HEK293 (cell line): ENCODE results near the gene UGT1A3.

Experiments used
- ZNF140 ChIP-seq: fragments of 450-650 bp; formaldehyde crosslinking; IDR thresholded peaks from 2 replicates; pipeline ENCODE4 v1.5.1; 2016; ENCODE audit warnings: missing biosample characterization, missing genetic modification characterization
- ZNF24 ChIP-seq: fragments of 450-650 bp; formaldehyde crosslinking; IDR thresholded peaks from 2 replicates; pipeline ENCODE4 v1.5.1; 2016; ENCODE audit warnings: missing biosample characterization, missing genetic modification characterization
- ZNF670 ChIP-seq: fragments of 450-650 bp; formaldehyde crosslinking; IDR thresholded peaks from 2 replicates; pipeline ENCODE4 v1.5.1; 2016; ENCODE audit warnings: missing biosample characterization, missing genetic modification characterization, low read depth
- TF ChIP-seq, protein P1 (sequence below): fragments of 450-650 bp; formaldehyde crosslinking; IDR thresholded peaks from 2 replicates; pipeline ENCODE4 v1.5.1; 2016; ENCODE audit warnings: missing biosample characterization, missing genetic modification characterization
- TF ChIP-seq, protein P2 (sequence below): fragments of 450-650 bp; formaldehyde crosslinking; IDR thresholded peaks from 2 replicates; pipeline ENCODE4 v1.5.1; 2016; ENCODE audit warnings: missing biosample characterization, missing genetic modification characterization
- TF ChIP-seq, protein P3 (sequence below): fragments of 450-650 bp; formaldehyde crosslinking; IDR thresholded peaks from 2 replicates; pipeline ENCODE4 v1.5.1; 2016; ENCODE audit warnings: missing biosample characterization, missing genetic modification characterization
- TF ChIP-seq, protein P4 (sequence below): fragments of 450-650 bp; formaldehyde crosslinking; IDR thresholded peaks from 2 replicates; pipeline ENCODE4 v1.5.1; 2016; ENCODE audit warnings: missing biosample characterization, missing genetic modification characterization
- TF ChIP-seq, protein P5 (sequence below): fragments of 450-650 bp; formaldehyde crosslinking; IDR thresholded peaks from 2 replicates; pipeline ENCODE4 v1.5.1; 2016; ENCODE audit warnings: missing biosample characterization, missing genetic modification characterization
- TF ChIP-seq, protein P6 (sequence below): fragments of 450-650 bp; formaldehyde crosslinking; IDR thresholded peaks from 2 replicates; pipeline ENCODE4 v1.5.1; 2016; ENCODE audit warnings: missing biosample characterization, missing genetic modification characterization

DNA sequence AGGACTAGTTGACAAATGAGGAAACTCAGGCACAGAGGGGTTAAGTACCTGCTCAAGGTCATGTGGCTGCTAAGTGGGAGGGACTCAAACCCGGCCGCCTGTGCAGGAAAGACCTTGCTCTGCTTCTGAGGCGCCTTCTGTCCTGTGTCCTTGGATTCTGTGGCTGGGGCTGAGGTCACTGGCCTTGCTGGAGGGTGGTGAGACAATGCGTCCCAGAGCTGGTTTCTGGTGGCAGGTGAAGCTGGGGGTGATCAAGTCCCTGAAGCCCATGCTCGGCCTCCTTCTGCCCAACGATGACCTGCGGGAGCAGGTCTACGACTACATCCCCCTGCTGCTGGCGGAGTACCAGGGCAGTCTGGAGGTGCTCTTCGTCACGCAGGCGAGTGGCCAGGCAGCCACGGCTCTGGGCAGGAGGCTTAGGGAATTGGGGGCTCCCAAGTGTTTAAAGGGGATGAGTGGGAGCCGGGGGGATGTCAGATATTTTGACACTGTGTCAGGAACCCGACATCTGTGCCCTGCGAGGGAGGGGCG lies 65.4 kb downstream of the UGT1A3 start:
- TF ChIP-seq ZNF24 (tag by site-specific recombination) (no peak), ZNF670 (tag by site-specific recombination) (no peak), ZNF140 (tag by site-specific recombination) (no peak)
- TF ChIP-seq, protein P1, sequence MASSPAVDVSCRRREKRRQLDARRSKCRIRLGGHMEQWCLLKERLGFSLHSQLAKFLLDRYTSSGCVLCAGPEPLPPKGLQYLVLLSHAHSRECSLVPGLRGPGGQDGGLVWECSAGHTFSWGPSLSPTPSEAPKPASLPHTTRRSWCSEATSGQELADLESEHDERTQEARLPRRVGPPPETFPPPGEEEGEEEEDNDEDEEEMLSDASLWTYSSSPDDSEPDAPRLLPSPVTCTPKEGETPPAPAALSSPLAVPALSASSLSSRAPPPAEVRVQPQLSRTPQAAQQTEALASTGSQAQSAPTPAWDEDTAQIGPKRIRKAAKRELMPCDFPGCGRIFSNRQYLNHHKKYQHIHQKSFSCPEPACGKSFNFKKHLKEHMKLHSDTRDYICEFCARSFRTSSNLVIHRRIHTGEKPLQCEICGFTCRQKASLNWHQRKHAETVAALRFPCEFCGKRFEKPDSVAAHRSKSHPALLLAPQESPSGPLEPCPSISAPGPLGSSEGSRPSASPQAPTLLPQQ (tag by site-specific recombination): no peak
- TF ChIP-seq, protein P2, sequence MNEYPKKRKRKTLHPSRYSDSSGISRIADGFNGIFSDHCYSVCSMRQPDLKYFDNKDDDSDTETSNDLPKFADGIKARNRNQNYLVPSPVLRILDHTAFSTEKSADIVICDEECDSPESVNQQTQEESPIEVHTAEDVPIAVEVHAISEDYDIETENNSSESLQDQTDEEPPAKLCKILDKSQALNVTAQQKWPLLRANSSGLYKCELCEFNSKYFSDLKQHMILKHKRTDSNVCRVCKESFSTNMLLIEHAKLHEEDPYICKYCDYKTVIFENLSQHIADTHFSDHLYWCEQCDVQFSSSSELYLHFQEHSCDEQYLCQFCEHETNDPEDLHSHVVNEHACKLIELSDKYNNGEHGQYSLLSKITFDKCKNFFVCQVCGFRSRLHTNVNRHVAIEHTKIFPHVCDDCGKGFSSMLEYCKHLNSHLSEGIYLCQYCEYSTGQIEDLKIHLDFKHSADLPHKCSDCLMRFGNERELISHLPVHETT (tag by site-specific recombination): no peak
- TF ChIP-seq, protein P3, sequence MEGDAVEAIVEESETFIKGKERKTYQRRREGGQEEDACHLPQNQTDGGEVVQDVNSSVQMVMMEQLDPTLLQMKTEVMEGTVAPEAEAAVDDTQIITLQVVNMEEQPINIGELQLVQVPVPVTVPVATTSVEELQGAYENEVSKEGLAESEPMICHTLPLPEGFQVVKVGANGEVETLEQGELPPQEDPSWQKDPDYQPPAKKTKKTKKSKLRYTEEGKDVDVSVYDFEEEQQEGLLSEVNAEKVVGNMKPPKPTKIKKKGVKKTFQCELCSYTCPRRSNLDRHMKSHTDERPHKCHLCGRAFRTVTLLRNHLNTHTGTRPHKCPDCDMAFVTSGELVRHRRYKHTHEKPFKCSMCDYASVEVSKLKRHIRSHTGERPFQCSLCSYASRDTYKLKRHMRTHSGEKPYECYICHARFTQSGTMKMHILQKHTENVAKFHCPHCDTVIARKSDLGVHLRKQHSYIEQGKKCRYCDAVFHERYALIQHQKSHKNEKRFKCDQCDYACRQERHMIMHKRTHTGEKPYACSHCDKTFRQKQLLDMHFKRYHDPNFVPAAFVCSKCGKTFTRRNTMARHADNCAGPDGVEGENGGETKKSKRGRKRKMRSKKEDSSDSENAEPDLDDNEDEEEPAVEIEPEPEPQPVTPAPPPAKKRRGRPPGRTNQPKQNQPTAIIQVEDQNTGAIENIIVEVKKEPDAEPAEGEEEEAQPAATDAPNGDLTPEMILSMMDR (tag by site-specific recombination): no peak
- TF ChIP-seq, protein P4, sequence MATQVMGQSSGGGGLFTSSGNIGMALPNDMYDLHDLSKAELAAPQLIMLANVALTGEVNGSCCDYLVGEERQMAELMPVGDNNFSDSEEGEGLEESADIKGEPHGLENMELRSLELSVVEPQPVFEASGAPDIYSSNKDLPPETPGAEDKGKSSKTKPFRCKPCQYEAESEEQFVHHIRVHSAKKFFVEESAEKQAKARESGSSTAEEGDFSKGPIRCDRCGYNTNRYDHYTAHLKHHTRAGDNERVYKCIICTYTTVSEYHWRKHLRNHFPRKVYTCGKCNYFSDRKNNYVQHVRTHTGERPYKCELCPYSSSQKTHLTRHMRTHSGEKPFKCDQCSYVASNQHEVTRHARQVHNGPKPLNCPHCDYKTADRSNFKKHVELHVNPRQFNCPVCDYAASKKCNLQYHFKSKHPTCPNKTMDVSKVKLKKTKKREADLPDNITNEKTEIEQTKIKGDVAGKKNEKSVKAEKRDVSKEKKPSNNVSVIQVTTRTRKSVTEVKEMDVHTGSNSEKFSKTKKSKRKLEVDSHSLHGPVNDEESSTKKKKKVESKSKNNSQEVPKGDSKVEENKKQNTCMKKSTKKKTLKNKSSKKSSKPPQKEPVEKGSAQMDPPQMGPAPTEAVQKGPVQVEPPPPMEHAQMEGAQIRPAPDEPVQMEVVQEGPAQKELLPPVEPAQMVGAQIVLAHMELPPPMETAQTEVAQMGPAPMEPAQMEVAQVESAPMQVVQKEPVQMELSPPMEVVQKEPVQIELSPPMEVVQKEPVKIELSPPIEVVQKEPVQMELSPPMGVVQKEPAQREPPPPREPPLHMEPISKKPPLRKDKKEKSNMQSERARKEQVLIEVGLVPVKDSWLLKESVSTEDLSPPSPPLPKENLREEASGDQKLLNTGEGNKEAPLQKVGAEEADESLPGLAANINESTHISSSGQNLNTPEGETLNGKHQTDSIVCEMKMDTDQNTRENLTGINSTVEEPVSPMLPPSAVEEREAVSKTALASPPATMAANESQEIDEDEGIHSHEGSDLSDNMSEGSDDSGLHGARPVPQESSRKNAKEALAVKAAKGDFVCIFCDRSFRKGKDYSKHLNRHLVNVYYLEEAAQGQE (tag by site-specific recombination): no peak
- TF ChIP-seq, protein P5, sequence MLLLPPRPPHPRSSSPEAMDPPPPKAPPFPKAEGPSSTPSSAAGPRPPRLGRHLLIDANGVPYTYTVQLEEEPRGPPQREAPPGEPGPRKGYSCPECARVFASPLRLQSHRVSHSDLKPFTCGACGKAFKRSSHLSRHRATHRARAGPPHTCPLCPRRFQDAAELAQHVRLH (tag by site-specific recombination): no peak
- TF ChIP-seq, protein P6, sequence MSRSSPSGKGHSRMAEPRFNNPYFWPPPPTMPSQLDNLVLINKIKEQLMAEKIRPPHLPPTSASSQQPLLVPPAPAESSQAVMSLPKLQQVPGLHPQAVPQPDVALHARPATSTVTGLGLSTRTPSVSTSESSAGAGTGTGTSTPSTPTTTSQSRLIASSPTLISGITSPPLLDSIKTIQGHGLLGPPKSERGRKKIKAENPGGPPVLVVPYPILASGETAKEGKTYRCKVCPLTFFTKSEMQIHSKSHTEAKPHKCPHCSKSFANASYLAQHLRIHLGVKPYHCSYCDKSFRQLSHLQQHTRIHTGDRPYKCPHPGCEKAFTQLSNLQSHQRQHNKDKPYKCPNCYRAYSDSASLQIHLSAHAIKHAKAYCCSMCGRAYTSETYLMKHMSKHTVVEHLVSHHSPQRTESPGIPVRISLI (tag by site-specific recombination): no peak
